ENCODE results near the gene COL6A2. TPM values are rescaled to one million over a fixed set of nuclear protein-coding genes. Genes with fewer than 3 reads are reported as not detected.

COL6A2 gene
- total and polyA plus RNA-seq, 4 experiments from 2014 or later: 0.77 to 25.7 (median 11.6) TPM

- Mint-ChIP-seq H3K4me1 (peaks cover 0 to 6% (median 0%) of the 10 kb centered on the region in 4 donors), H3K27me3 (no peaks in the 10 kb centered on the region), H3K4me3 (no peak overlapping the region), H3K27ac (no peak overlapping the region), H3K36me3 (no peaks in the 10 kb centered on the region), H3K9me3 (no peaks in the 10 kb centered on the region)
- H3K27ac ChIP-seq (ENCODE audit: low read depth, low read length): no peak overlapping the region
- ChIA-PET CTCF (ENCODE audit: partially characterized antibody) (no interaction called here), POLR2A (ENCODE audit: partially characterized antibody) (no interaction called here)
- H3K4me3 ChIP-seq (ENCODE audit: low read length in 2 of 2): no peak overlapping the region
- no peaks in the 10 kb centered on the region for H3K9me3 ChIP-seq (ENCODE audit: control insufficient read depth in 1 of 2, low read length in 2 of 2)
- peak in 1 of 5 donors; percentile 24 for DNase-seq
- no peaks in the 10 kb centered on the region for H3K4me1 ChIP-seq (ENCODE audit: insufficient read depth, low read length)
- H3K27me3 ChIP-seq (ENCODE audit: insufficient read depth, low read length): no peaks in the 10 kb centered on the region
- intact Hi-C loops (cut with micrococcal nuclease): no loop called here
- no peaks in the 10 kb centered on the region for H3K36me3 ChIP-seq (ENCODE audit: insufficient read depth, low read length)
Measured at GRCh38 chr21:46124926-46125845, 27.3 kb downstream of the COL6A2 start.

GRCh38 chr21:46125846-46126301, 28.0 kb downstream of the COL6A2 start:
- H3K4me1 ChIP-seq (ENCODE audit: insufficient read depth, low read length): no peaks in the 10 kb centered on the region
- CTCF ChIA-PET (ENCODE audit: partially characterized antibody): no interaction called here
- peak in 1 of 5 donors; percentile 4 for DNase-seq
- H3K36me3 ChIP-seq (ENCODE audit: insufficient read depth, low read length): no peaks in the 10 kb centered on the region
- intact Hi-C loops (cut with micrococcal nuclease): no loop called here
- no peaks in the 10 kb centered on the region for H3K9me3 ChIP-seq (ENCODE audit: control insufficient read depth in 1 of 2, low read length in 2 of 2)
- H3K36me3 Mint-ChIP-seq: no peaks in the 10 kb centered on the region
- peaks cover 0 to 6% (median 0%) of the 10 kb centered on the region in 4 donors for H3K4me1 Mint-ChIP-seq
- H3K4me3 ChIP-seq (ENCODE audit: low read length in 2 of 2): no peak overlapping the region
- no peaks in the 10 kb centered on the region for H3K9me3 Mint-ChIP-seq
- H3K27ac ChIP-seq (ENCODE audit: low read depth, low read length): no peak overlapping the region
- H3K27me3 Mint-ChIP-seq: no peaks in the 10 kb centered on the region
- POLR2A ChIA-PET (ENCODE audit: partially characterized antibody): no interaction called here
- H3K4me3 Mint-ChIP-seq: no peak overlapping the region
- no peaks in the 10 kb centered on the region for H3K27me3 ChIP-seq (ENCODE audit: insufficient read depth, low read length)
- peak overlapping the region in 1 of 7 donors; percentile 42 for H3K27ac Mint-ChIP-seq

GRCh38 chr21:46126309-46127238, 28.7 kb downstream of the COL6A2 start:
- Histone ChIP-seq H3K36me3 (ENCODE audit: insufficient read depth, low read length) (no peaks in the 10 kb centered on the region), H3K4me3 (ENCODE audit: low read length in 2 of 2) (no peak overlapping the region), H3K27ac (ENCODE audit: low read depth, low read length) (no peak overlapping the region), H3K9me3 (ENCODE audit: control insufficient read depth in 1 of 2, low read length in 2 of 2) (no peaks in the 10 kb centered on the region), H3K4me1 (ENCODE audit: insufficient read depth, low read length) (no peaks in the 10 kb centered on the region), H3K27me3 (ENCODE audit: insufficient read depth, low read length) (no peaks in the 10 kb centered on the region)
- Mint-ChIP-seq H3K4me3 (no peak overlapping the region), H3K4me1 (peaks cover 0 to 6% (median 0%) of the 10 kb centered on the region in 4 donors), H3K36me3 (no peaks in the 10 kb centered on the region), H3K9me3 (no peaks in the 10 kb centered on the region), H3K27ac (no peak overlapping the region), H3K27me3 (no peaks in the 10 kb centered on the region)
- POLR2A ChIA-PET (ENCODE audit: partially characterized antibody): no interaction called here
- intact Hi-C loops (cut with micrococcal nuclease): no loop called here
- DNase-seq: peak in 1 of 5 donors; percentile 27
- CTCF ChIA-PET (ENCODE audit: partially characterized antibody): no interaction called here

- intact Hi-C loops (cut with micrococcal nuclease): no loop called here
- H3K27ac Mint-ChIP-seq: no peak overlapping the region
- no peaks in the 10 kb centered on the region for H3K4me1 ChIP-seq (ENCODE audit: insufficient read depth, low read length)
- ChIA-PET CTCF (ENCODE audit: partially characterized antibody) (no interaction called here), POLR2A (ENCODE audit: partially characterized antibody) (no interaction called here)
- no peak overlapping the region for H3K4me3 ChIP-seq (ENCODE audit: low read length in 2 of 2)
- H3K27me3 Mint-ChIP-seq: no peaks in the 10 kb centered on the region
- H3K9me3 ChIP-seq (ENCODE audit: control insufficient read depth in 1 of 2, low read length in 2 of 2): no peaks in the 10 kb centered on the region
- no peak overlapping the region for H3K4me3 Mint-ChIP-seq
- H3K27ac ChIP-seq (ENCODE audit: low read depth, low read length): no peak overlapping the region
- DNase-seq: peak in 1 of 5 donors; percentile 15
- H3K36me3 Mint-ChIP-seq: no peaks in the 10 kb centered on the region
- no peaks in the 10 kb centered on the region for H3K36me3 ChIP-seq (ENCODE audit: insufficient read depth, low read length)
- H3K9me3 Mint-ChIP-seq: no peaks in the 10 kb centered on the region
- H3K4me1 Mint-ChIP-seq: peaks cover 0 to 6% (median 0%) of the 10 kb centered on the region in 4 donors
- H3K27me3 ChIP-seq (ENCODE audit: insufficient read depth, low read length): no peaks in the 10 kb centered on the region
Measured at GRCh38 chr21:46127239-46128105, 29.6 kb downstream of the COL6A2 start.

GRCh38 chr21:46128106-46128932, 30.4 kb downstream of the COL6A2 start:
- POLR2A ChIA-PET (ENCODE audit: partially characterized antibody): no interaction called here
- H3K9me3 Mint-ChIP-seq: no peaks in the 10 kb centered on the region
- CTCF ChIA-PET (ENCODE audit: partially characterized antibody): no interaction called here
- no peaks in the 10 kb centered on the region for H3K4me1 ChIP-seq (ENCODE audit: insufficient read depth, low read length)
- no peak overlapping the region for H3K27ac ChIP-seq (ENCODE audit: low read depth, low read length)
- no peaks in the 10 kb centered on the region for H3K36me3 ChIP-seq (ENCODE audit: insufficient read depth, low read length)
- no peaks in the 10 kb centered on the region for H3K9me3 ChIP-seq (ENCODE audit: control insufficient read depth in 1 of 2, low read length in 2 of 2)
- H3K4me3 ChIP-seq (ENCODE audit: low read length in 2 of 2): no peak overlapping the region
- H3K4me3 Mint-ChIP-seq: no peak overlapping the region
- H3K36me3 Mint-ChIP-seq: no peaks in the 10 kb centered on the region
- no peaks in the 10 kb centered on the region for H3K27me3 Mint-ChIP-seq
- H3K27ac Mint-ChIP-seq: no peak overlapping the region
- no peaks in the 10 kb centered on the region for H3K27me3 ChIP-seq (ENCODE audit: insufficient read depth, low read length)
- peak in 1 of 5 donors; percentile 23 for DNase-seq
- peaks cover 0 to 6% (median 0%) of the 10 kb centered on the region in 4 donors for H3K4me1 Mint-ChIP-seq
- intact Hi-C loops (cut with micrococcal nuclease): no loop called here

GRCh38 chr21:46128933-46129571, 31.1 kb downstream of the COL6A2 start:
- no peak overlapping the region for H3K27ac Mint-ChIP-seq
- no peaks in the 10 kb centered on the region for H3K4me1 ChIP-seq (ENCODE audit: insufficient read depth, low read length)
- H3K4me3 Mint-ChIP-seq: no peak overlapping the region
- intact Hi-C loops (cut with micrococcal nuclease): no loop called here
- ChIA-PET CTCF (ENCODE audit: partially characterized antibody) (no interaction called here), POLR2A (ENCODE audit: partially characterized antibody) (no interaction called here)
- no peak overlapping the region for H3K4me3 ChIP-seq (ENCODE audit: low read length in 2 of 2)
- DNase-seq: peak in 1 of 5 donors; percentile 17
- H3K36me3 Mint-ChIP-seq: no peaks in the 10 kb centered on the region
- no peaks in the 10 kb centered on the region for H3K27me3 Mint-ChIP-seq
- H3K27ac ChIP-seq (ENCODE audit: low read depth, low read length): no peak overlapping the region
- no peaks in the 10 kb centered on the region for H3K36me3 ChIP-seq (ENCODE audit: insufficient read depth, low read length)
- peaks cover 0 to 6% (median 0%) of the 10 kb centered on the region in 4 donors for H3K4me1 Mint-ChIP-seq
- H3K27me3 ChIP-seq (ENCODE audit: insufficient read depth, low read length): no peaks in the 10 kb centered on the region
- H3K9me3 ChIP-seq (ENCODE audit: control insufficient read depth in 1 of 2, low read length in 2 of 2): no peaks in the 10 kb centered on the region
- no peaks in the 10 kb centered on the region for H3K9me3 Mint-ChIP-seq
